AG09319 (cell line): ENCODE results near the gene NBAS.

Source experiments
- DNase-seq: peaks from one replicate; pipeline ENCODE4 v3.0.0-alpha.2; 2010; ENCODE audit warnings: low read depth; ENCODE audit errors: extremely low read depth
- CTCF ChIP-seq: IDR thresholded peaks from 2 replicates; pipeline ENCODE4 v1.5.1; 2011; ENCODE audit warnings: low read depth, mild to moderate bottlenecking, inconsistent platforms, low read length, moderate library complexity

Gene NBAS

GRCh38 chr2:15383695-15384350 lies 177.3 kb downstream of the NBAS start:
- no peak for TF ChIP-seq CTCF
- DNase-seq = no peak

- no peak for DNase-seq
- TF ChIP-seq CTCF = no peak
These were observed 182.8 kb downstream of the NBAS start for GRCh38 chr2:15378148-15378908.

DNA sequence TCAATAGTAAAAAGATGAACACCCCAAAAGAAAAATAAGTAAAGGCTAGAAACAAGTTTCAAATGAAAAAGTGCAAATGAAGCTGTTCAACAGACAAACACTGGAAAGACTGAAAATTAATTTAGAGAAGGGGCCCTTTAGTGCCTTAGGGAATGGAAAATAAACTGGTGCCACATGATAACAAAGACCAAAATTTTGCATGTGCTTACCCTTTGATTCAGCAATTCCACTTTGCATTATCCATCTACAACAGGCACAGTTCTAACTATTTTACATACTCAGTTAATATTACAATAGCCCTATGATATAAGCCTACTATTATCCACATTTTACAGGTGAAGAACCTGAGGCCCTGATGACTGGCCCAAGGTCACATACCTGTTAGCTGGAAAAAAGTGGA lies 183.9 kb downstream of the NBAS start:
- DNase-seq = no peak
- TF ChIP-seq CTCF = no peak

GRCh38 chr2:15372019-15372418 lies 189.1 kb downstream of the NBAS start:
- no peak for DNase-seq
- TF ChIP-seq CTCF = no peak

- DNase-seq = no peak
- no peak for TF ChIP-seq CTCF
These were observed 192.0 kb downstream of the NBAS start for GRCh38 chr2:15369129-15369528.

DNA sequence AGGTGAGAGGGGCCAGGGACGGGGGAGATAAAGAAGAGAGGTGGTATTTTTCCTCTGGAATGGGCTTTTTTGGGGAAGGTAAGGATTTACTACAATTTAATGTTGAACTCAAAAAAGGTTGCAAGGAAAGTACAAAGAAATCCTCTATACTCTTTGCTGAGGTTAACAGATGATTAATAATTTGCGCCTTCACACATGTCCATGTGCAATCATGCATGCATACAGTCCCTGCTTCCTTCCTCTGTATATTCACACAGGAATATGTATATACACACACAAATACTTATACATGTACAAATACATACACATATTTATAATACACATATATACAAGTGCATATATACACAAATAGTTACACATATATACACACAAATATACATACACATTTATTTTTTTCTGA lies 193.4 kb downstream of the NBAS start:
- TF ChIP-seq CTCF = no peak
- DNase-seq = no peak

- TF ChIP-seq CTCF = no peak
- DNase-seq = no peak
These were observed 193.9 kb downstream of the NBAS start for GRCh38 chr2:15367205-15367604.
